Duodenal mucosa (tissue), 2 donors: ENCODE measurements around the gene SARS2.
"Not testable (repeated sequence)": the region's sequence is repeated elsewhere in the genome, so short reads cannot be mapped to it uniquely, and the experiment has no call there.

Experiments
- H3K27ac ChIP-seq: one replicate; pipeline ENCODE4 v1.7.0; 2013; ENCODE audit warnings: low read depth, low read length
- H3K27me3 ChIP-seq, 2 donors: one replicate each; pipeline ENCODE4 v1.7.0; 2013; ENCODE audit warnings: low read length in 2 of 2, control low read depth in 1 of 2; ENCODE audit not compliant: insufficient read depth in 2 of 2, control insufficient read depth in 1 of 2
- H3K36me3 ChIP-seq, 2 donors: one replicate each; pipeline ENCODE4 v1.7.0; 2013; ENCODE audit warnings: low read length in 2 of 2, control low read depth in 1 of 2; ENCODE audit not compliant: insufficient read depth in 2 of 2, control insufficient read depth in 1 of 2
- H3K4me1 ChIP-seq, 2 donors: one replicate each; pipeline ENCODE4 v1.7.0; 2013; ENCODE audit warnings: low read length in 2 of 2, control low read depth in 1 of 2; ENCODE audit not compliant: insufficient read depth in 2 of 2, control insufficient read depth in 1 of 2
- H3K4me3 ChIP-seq, 2 donors: one replicate each; pipeline ENCODE4 v1.7.0; 2013; ENCODE audit warnings: low read length in 2 of 2, low read depth in 1 of 2
- H3K9ac ChIP-seq, 2 donors: one replicate each; pipeline ENCODE4 v1.7.0; 2013; ENCODE audit warnings: low read length in 2 of 2, low read depth in 1 of 2
- H3K9me3 ChIP-seq, 2 donors: one replicate each; pipeline ENCODE4 v1.7.0; 2013; ENCODE audit warnings: low read length in 2 of 2, control low read depth in 1 of 2; ENCODE audit not compliant: control insufficient read depth in 1 of 2

The SARS2 gene

DNA sequence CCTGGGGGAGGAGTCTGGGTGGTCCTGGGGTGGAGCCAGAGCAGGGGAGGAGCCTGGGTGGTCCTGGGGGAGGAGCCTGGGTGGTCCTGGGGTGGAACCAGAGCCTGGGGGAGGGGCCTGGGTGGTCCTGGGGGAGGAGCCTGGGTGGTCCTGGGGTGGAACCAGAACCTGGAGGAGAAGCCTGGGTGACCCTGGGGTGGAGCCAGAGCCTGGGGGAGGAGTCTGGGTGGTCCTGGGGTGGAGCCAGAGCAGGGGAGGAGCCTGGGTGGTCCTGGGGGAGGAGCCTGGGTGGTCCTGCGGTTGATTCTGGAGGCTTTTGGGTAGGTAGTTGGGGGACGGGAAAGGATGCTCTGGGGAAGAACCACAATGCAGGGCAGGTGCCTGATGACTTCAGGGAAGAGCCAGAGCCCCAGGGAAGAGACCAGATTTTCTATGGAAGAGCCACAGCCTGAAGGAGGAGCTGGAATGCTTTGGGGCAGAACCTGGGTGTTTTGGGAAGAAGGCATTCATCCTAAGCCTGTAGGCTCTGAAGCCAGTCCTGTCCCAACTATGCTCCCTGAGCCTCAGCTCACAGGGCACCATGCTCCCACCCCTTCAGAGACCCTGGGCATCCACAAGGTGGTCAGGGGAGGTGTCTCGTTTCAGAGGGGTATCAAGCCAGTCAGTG, 15.1 kb upstream of the SARS2 start:
- Histone ChIP-seq H3K9ac (no peak overlapping the region), H3K27ac (no peak overlapping the region), H3K27me3 (no peaks in the 10 kb centered on the region), H3K9me3 (no peaks in the 10 kb centered on the region), H3K4me1 (peaks cover 7 to 8% of the 10 kb centered on the region in 2 donors), H3K36me3 (no peaks in the 10 kb centered on the region), H3K4me3 (no peak overlapping the region)

DNA sequence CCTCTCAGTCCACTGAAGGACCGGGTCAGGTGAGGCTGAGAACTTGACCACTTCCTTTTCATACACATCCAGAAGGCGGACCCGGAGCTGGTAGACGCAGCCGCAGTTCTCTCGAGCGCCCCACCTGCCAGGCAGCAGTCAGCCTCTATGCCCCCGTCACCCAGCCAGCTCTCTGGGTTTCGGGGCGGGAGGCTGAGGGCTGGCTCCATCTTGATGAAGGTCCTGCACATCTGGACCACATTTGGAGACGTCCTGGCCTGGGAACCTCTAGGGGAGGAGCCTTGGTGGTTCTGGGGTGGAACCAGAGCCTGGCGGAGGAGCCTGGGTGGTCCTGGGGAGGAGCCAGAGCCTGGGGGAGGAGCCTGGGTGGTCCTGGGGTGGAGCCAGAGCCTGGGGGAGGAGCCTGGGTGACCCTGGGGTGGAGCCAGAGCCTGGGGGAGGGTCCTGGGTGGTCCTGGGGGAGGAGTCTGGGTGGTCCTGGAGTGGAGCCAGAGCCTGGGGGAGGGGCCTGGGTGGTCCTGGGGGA, 14.5 kb upstream of the SARS2 start:
- Histone ChIP-seq H3K9me3 (no peaks in the 10 kb centered on the region), H3K4me1 (peaks cover 1 to 2% of the 10 kb centered on the region in 2 donors), H3K27ac (no peak overlapping the region), H3K27me3 (no peaks in the 10 kb centered on the region), H3K36me3 (no peaks in the 10 kb centered on the region), H3K9ac (no peak overlapping the region), H3K4me3 (no peak overlapping the region)

- H3K4me1 ChIP-seq = no peaks in the 10 kb centered on the region
- no peaks in the 10 kb centered on the region for H3K36me3 ChIP-seq
- no peaks in the 10 kb centered on the region for H3K9me3 ChIP-seq
- no peaks in the 10 kb centered on the region for H3K27me3 ChIP-seq
- no peak overlapping the region for H3K4me3 ChIP-seq
- H3K27ac ChIP-seq = no peak overlapping the region
- H3K9ac ChIP-seq = no peak overlapping the region
Observed at GRCh38 chr19:38942471-38943181, 12.1 kb upstream of the SARS2 start.

GRCh38 chr19:38941979-38942378, 11.4 kb upstream of the SARS2 start:
- Histone ChIP-seq H3K4me3 (no peak overlapping the region), H3K9ac (no peak overlapping the region), H3K27me3 (no peaks in the 10 kb centered on the region), H3K27ac (no peak overlapping the region), H3K36me3 (no peaks in the 10 kb centered on the region), H3K4me1 (no peaks in the 10 kb centered on the region), H3K9me3 (no peaks in the 10 kb centered on the region)

DNA sequence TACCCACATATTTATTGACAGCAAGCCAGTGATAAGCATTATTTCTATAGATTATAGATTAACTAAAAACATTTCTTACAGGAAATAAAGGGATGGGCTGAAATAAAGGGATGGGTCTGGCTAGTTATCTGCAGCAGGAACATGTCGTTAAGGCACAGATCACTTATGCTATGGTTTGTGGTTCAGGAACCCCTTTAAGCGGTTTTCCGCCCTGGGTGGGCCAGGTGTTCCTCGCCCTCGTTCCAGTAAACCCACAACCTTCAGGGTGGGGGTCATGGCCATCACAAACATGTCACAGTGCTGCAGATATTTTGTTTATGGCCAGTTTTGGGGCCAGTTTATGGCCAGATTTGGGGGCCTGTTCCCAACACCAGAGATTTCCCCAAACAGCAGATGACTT, 10.9 kb upstream of the SARS2 start:
- H3K27ac ChIP-seq, H3K9ac ChIP-seq, H3K4me1 ChIP-seq, H3K36me3 ChIP-seq, H3K9me3 ChIP-seq, H3K4me3 ChIP-seq, H3K27me3 ChIP-seq: not testable (repeated sequence)

GRCh38 chr19:38939957-38940356, 9.4 kb upstream of the SARS2 start:
- H3K9me3 ChIP-seq = peaks cover 0 to under 1% of the 10 kb centered on the region in 2 donors
- H3K36me3 ChIP-seq = peaks cover 0 to under 1% of the 10 kb centered on the region in 2 donors
- no peak overlapping the region for H3K4me3 ChIP-seq
- no peaks in the 10 kb centered on the region for H3K27me3 ChIP-seq
- H3K4me1 ChIP-seq = no peaks in the 10 kb centered on the region
- H3K9ac ChIP-seq = no peak overlapping the region
- no peak overlapping the region for H3K27ac ChIP-seq

DNA sequence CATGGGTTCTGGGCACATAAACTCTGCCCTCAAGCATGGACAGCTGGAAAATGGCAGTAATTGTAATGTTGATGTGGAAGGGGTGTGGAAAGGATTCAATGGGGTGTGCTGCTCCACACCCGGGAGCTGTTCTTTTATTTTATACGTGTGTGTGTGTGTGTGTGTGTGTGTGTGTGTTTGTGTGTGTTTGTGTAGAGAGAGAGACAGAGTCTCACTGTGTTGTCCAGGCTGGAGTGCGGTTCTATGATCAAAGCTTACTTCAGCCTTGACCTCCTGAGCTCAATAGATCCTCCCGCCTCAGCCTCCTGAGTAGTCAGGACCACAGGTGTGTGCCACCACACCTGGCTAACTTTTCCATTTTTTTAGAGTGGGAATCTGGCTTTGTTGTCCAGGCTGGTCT, 3.0 kb upstream of the SARS2 start:
- Histone ChIP-seq H3K27me3 (no peaks in the 10 kb centered on the region), H3K36me3 (peaks cover 6 to 15% of the 10 kb centered on the region in 2 donors), H3K9ac (no peak overlapping the region), H3K4me1 (peaks cover 11 to 17% of the 10 kb centered on the region in 2 donors), H3K4me3 (no peak overlapping the region), H3K9me3 (peaks cover 0 to 4% of the 10 kb centered on the region in 2 donors), H3K27ac (no peak overlapping the region)

GRCh38 chr19:38932425-38933179, 2.0 kb upstream of the SARS2 start:
- no peak overlapping the region for H3K27ac ChIP-seq
- peaks cover 6 to 15% of the 10 kb centered on the region in 2 donors for H3K36me3 ChIP-seq
- H3K9me3 ChIP-seq = peaks cover 0 to 4% of the 10 kb centered on the region in 2 donors
- no peak overlapping the region for H3K4me3 ChIP-seq
- H3K4me1 ChIP-seq = peaks cover 11 to 17% of the 10 kb centered on the region in 2 donors
- no peaks in the 10 kb centered on the region for H3K27me3 ChIP-seq
- no peak overlapping the region for H3K9ac ChIP-seq

GRCh38 chr19:38931521-38931793, 894 bp upstream of the SARS2 start:
- H3K27ac ChIP-seq = no peak overlapping the region
- peak overlapping the region; percentile 94 for H3K9ac ChIP-seq
- peaks cover 6 to 15% of the 10 kb centered on the region in 2 donors for H3K36me3 ChIP-seq
- peaks cover 11 to 17% of the 10 kb centered on the region in 2 donors for H3K4me1 ChIP-seq
- peaks cover 0 to 4% of the 10 kb centered on the region in 2 donors for H3K9me3 ChIP-seq
- H3K27me3 ChIP-seq = no peaks in the 10 kb centered on the region
- H3K4me3 ChIP-seq = peak overlapping the region; percentile 95 to 99
